Measurements from ENCODE around the gene SLC25A43.

- TF ChIP-seq, protein P1, sequence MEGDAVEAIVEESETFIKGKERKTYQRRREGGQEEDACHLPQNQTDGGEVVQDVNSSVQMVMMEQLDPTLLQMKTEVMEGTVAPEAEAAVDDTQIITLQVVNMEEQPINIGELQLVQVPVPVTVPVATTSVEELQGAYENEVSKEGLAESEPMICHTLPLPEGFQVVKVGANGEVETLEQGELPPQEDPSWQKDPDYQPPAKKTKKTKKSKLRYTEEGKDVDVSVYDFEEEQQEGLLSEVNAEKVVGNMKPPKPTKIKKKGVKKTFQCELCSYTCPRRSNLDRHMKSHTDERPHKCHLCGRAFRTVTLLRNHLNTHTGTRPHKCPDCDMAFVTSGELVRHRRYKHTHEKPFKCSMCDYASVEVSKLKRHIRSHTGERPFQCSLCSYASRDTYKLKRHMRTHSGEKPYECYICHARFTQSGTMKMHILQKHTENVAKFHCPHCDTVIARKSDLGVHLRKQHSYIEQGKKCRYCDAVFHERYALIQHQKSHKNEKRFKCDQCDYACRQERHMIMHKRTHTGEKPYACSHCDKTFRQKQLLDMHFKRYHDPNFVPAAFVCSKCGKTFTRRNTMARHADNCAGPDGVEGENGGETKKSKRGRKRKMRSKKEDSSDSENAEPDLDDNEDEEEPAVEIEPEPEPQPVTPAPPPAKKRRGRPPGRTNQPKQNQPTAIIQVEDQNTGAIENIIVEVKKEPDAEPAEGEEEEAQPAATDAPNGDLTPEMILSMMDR (conservative IDR thresholded peaks at IDR 0.05; ENCODE audit: low read length) = no peak
- TF ChIP-seq EZH2phosphoT487 (IDR thresholded peaks at IDR 0.05; ENCODE audit: borderline replicate concordance, low read depth, low read length) = no peak
These were observed 79.4 kb downstream of the SLC25A43 start for GRCh38 chrX:119478504-119478903.

Measured in OCI-LY7 (cell line).